Measurements from ENCODE around the gene FOXC2.
"Not testable (repeated sequence)": the region's sequence is repeated elsewhere in the genome, so short reads cannot be mapped to it uniquely, and the experiment has no call there.

- TF ChIP-seq, protein P1, sequence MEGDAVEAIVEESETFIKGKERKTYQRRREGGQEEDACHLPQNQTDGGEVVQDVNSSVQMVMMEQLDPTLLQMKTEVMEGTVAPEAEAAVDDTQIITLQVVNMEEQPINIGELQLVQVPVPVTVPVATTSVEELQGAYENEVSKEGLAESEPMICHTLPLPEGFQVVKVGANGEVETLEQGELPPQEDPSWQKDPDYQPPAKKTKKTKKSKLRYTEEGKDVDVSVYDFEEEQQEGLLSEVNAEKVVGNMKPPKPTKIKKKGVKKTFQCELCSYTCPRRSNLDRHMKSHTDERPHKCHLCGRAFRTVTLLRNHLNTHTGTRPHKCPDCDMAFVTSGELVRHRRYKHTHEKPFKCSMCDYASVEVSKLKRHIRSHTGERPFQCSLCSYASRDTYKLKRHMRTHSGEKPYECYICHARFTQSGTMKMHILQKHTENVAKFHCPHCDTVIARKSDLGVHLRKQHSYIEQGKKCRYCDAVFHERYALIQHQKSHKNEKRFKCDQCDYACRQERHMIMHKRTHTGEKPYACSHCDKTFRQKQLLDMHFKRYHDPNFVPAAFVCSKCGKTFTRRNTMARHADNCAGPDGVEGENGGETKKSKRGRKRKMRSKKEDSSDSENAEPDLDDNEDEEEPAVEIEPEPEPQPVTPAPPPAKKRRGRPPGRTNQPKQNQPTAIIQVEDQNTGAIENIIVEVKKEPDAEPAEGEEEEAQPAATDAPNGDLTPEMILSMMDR (IDR thresholded peaks at IDR 0.05): not testable (repeated sequence)
- TF ChIP-seq EP300 (IDR thresholded peaks at IDR 0.05): not testable (repeated sequence)
Observed at GRCh38 chr16:86587955-86588354, 21.3 kb downstream of the FOXC2 start.
